HepG2 (cell line): Measurements from ENCODE around the gene C10orf143. TPM values are rescaled to one million over a fixed set of nuclear protein-coding genes. Genes with fewer than 3 reads are reported as not detected.

ENCODE experiments used
- ARID2 ChIP-seq: sonication (generic); formaldehyde crosslinking; IDR thresholded peaks from 2 replicates; pipeline ENCODE4 v1.8.1; 2022; ENCODE audit warnings: mild to moderate bottlenecking, missing genetic modification reagents, borderline replicate concordance
- BRF2 ChIP-seq: sonication (generic); formaldehyde crosslinking; IDR thresholded peaks from 2 replicates; pipeline ENCODE4 v1.8.1; 2022; ENCODE audit warnings: mild to moderate bottlenecking, missing genetic modification reagents
- MXI1 ChIP-seq: IDR thresholded peaks from 3 replicates; pipeline ENCODE4 v1.6.1; 2012; ENCODE audit warnings: low read depth, low read length, inconsistent platforms, borderline replicate concordance
- SMC3 ChIP-seq: IDR thresholded peaks from 2 replicates; pipeline ENCODE4 v1.6.1; 2011; ENCODE audit warnings: low read length, improper control_type of control experiment
- ZBTB46 ChIP-seq: sonication (generic); formaldehyde crosslinking; IDR thresholded peaks from 2 replicates; pipeline ENCODE4 v1.4.0; 2020; ENCODE audit warnings: mild to moderate bottlenecking, missing genetic modification reagents, borderline replicate concordance
- ZNF253 ChIP-seq: sonication (generic); formaldehyde crosslinking; IDR thresholded peaks from 2 replicates; pipeline ENCODE4 v1.8.0; 2022; ENCODE audit warnings: mild to moderate bottlenecking, missing genetic modification reagents, borderline replicate concordance
- ZNF431 ChIP-seq: sonication (generic); formaldehyde crosslinking; IDR thresholded peaks from 2 replicates; pipeline ENCODE4 v1.9.0; 2022; ENCODE audit warnings: missing genetic modification reagents, low read depth, mild to moderate bottlenecking, borderline replicate concordance
- ZNF550 ChIP-seq: sonication (generic); formaldehyde crosslinking; IDR thresholded peaks from 2 replicates; pipeline ENCODE4 v1.4.0; 2020; ENCODE audit warnings: mild to moderate bottlenecking, missing genetic modification reagents, borderline replicate concordance
- ZNF572 ChIP-seq: sonication (generic); formaldehyde crosslinking; IDR thresholded peaks from 2 replicates; pipeline ENCODE4 v1.5.1; 2020; ENCODE audit warnings: mild to moderate bottlenecking, missing genetic modification reagents
- ZSCAN21 ChIP-seq: sonication (generic); formaldehyde crosslinking; IDR thresholded peaks from 2 replicates; pipeline ENCODE4 v1.8.0; 2022; ENCODE audit warnings: mild to moderate bottlenecking, missing genetic modification reagents, moderate library complexity, borderline replicate concordance
- polyA plus RNA-seq, 8 experiments: library from polyadenylated mRNA; depleted of rRNA in 3 of 8; stranded (reverse) in 7 of 8; unstranded in 1 of 8; fragments of >200 nt; fragmentation: Illumina TruSeq in 4 of 8; extraction: Trizol in 4 of 8; gene quantifications; 2 replicates each; pipeline versions ENCODE4 v1.2.1 to v1.2.3, GENCODE V29; 2011 to 2016; ENCODE audit warnings: low read depth in 4 of 8, missing spikeins in 1 of 8, mixed read lengths in 1 of 8; ENCODE audit not compliant: insufficient read depth in 1 of 8
- total RNA-seq, 5 experiments: library from RNA; depleted of rRNA; stranded (reverse); fragments of >200 nt; fragmentation: Illumina TruSeq; extraction: Trizol; gene quantifications; 2 replicates each; pipeline ENCODE4 v1.2.3, GENCODE V29; 2016; ENCODE audit warnings: low read depth in 1 of 5
- TF ChIP-seq, protein P1 (sequence below): sonication (generic); formaldehyde crosslinking; IDR thresholded peaks from 2 replicates; pipeline ENCODE4 v1.8.1; 2022; ENCODE audit warnings: low read depth, mild to moderate bottlenecking, missing genetic modification reagents

Gene C10orf143
- total and polyA plus RNA-seq, 2 of the 13 experiments (the other 11 are each of a cell fraction or from before 2014, with no cell fraction given), result 0.21 to 0.91 TPM

DNA sequence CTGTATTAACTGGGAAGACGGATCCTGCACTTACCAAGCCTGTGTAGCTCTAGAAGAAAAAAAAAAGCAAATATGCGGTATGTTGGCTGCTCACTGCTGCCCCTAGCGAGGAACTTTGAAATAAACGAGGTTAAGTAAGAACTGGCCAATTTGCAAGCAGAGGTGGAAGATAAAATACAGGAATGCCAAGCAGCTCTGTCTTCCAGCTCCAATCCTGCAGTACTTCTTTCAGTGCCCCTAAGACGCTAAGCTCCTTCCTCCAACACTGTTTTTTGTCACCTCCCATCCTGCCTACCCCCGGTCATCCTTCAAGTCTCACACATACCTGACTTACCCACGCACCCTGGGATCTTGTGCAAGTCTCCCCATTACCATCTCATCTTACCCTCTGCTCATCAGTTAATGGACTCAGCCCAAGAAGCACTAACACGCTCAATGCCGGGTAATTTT lies 809 bp downstream of the C10orf143 start (continued):
- TF ChIP-seq, protein P1, sequence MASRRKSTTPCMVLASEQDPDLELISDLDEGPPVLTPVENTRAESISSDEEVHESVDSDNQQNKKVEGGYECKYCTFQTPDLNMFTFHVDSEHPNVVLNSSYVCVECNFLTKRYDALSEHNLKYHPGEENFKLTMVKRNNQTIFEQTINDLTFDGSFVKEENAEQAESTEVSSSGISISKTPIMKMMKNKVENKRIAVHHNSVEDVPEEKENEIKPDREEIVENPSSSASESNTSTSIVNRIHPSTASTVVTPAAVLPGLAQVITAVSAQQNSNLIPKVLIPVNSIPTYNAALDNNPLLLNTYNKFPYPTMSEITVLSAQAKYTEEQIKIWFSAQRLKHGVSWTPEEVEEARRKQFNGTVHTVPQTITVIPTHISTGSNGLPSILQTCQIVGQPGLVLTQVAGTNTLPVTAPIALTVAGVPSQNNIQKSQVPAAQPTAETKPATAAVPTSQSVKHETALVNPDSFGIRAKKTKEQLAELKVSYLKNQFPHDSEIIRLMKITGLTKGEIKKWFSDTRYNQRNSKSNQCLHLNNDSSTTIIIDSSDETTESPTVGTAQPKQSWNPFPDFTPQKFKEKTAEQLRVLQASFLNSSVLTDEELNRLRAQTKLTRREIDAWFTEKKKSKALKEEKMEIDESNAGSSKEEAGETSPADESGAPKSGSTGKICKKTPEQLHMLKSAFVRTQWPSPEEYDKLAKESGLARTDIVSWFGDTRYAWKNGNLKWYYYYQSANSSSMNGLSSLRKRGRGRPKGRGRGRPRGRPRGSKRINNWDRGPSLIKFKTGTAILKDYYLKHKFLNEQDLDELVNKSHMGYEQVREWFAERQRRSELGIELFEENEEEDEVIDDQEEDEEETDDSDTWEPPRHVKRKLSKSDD (CRISPR knock-in tag), result no peak
- no peak for TF ChIP-seq MXI1
- 0 out of 2 replicates have a peak, but pooled peaks have one; percentile 9 for TF ChIP-seq ZNF572 (CRISPR knock-in tag)
- 0 out of 2 replicates have a peak, but pooled peaks have one; percentile 44 for TF ChIP-seq ARID2 (CRISPR knock-in tag)
- 0 out of 2 replicates have a peak, but pooled peaks have one; percentile 57 for TF ChIP-seq ZBTB46 (CRISPR knock-in tag)
- TF ChIP-seq ZNF431 (CRISPR knock-in tag), result no peak
- TF ChIP-seq SMC3, result peak; percentile 15; the same call in 1 of the 2 replicates
- no peak for TF ChIP-seq ZSCAN21 (CRISPR knock-in tag)
- TF ChIP-seq ZNF550, result no peak
- 0 out of 2 replicates have a peak, but pooled peaks have one; percentile 11 for TF ChIP-seq ZNF253 (CRISPR knock-in tag)
- TF ChIP-seq BRF2 (CRISPR knock-in tag), result 0 out of 2 replicates have a peak, but pooled peaks have one; percentile 28
